Esophagus muscularis mucosa (tissue), 4 donors: ENCODE measurements around the gene DDR1. TPM values are rescaled to one million over a fixed set of nuclear protein-coding genes. Genes with fewer than 3 reads are reported as not detected.

Experiments used
- DNase-seq: peaks from one replicate; pipeline ENCODE4 v3.0.0-alpha.2; 2017; ENCODE audit errors: extremely low spot score
- H3K27ac ChIP-seq, 4 donors: fragments of 200-600 bp; sonication (generic); replicated peaks in 1 of 4; 1 replicate in 3 of 4; 2 replicates in 1 of 4; pipeline ENCODE4 v1.5.1; 2016 to 2019; ENCODE audit warnings: mild to moderate bottlenecking in 1 of 4
- H3K27me3 ChIP-seq, 4 donors: fragments of 200-600 bp; sonication (generic); one replicate each; pipeline versions ENCODE4 v1.5.1 to v1.6.0; 2016 to 2019
- H3K36me3 ChIP-seq, 4 donors: fragments of 200-600 bp; sonication (generic); one replicate each; pipeline ENCODE4 v1.5.1; 2016 to 2019
- H3K4me1 ChIP-seq, 4 donors: fragments of 200-600 bp; sonication (generic); one replicate each; pipeline ENCODE4 v1.5.1; 2016 to 2019
- H3K4me3 ChIP-seq, 4 donors: fragments of 200-600 bp; sonication (generic); 1 replicate in 2 of 4; 2 replicates in 2 of 4; pipeline ENCODE4 v1.5.1; 2016 to 2019; ENCODE audit warnings: mild to moderate bottlenecking in 4 of 4, moderate library complexity in 1 of 4
- H3K9me3 ChIP-seq, 4 donors: fragments of 200-600 bp; sonication (generic); 1 replicate in 3 of 4; 2 replicates in 1 of 4; pipeline ENCODE4 v1.5.1; 2016 to 2019
- CTCF ChIP-seq, 3 experiments: fragments of 200-600 bp in 2 of 3; fragments of 450-650 bp in 1 of 3; sonication (generic) in 2 of 3; IDR thresholded peaks; one replicate each; pipeline ENCODE4 v1.5.1; 2017 to 2019; ENCODE audit warnings: antibody characterized with exemption in 3 of 3, mild to moderate bottlenecking in 2 of 3, moderate library complexity in 1 of 3
- EP300 ChIP-seq: sonication (generic); formaldehyde crosslinking; IDR thresholded peaks from one replicate; pipeline ENCODE4 v1.6.1; 2017; ENCODE audit warnings: antibody characterized with exemption
- POLR2A ChIP-seq: fragments of 450-650 bp; IDR thresholded peaks from one replicate; pipeline ENCODE4 v1.6.1; 2017; ENCODE audit warnings: antibody characterized with exemption, moderate library complexity, mild to moderate bottlenecking, low read depth
- POLR2AphosphoS5 ChIP-seq, 2 donors: sonication (generic); formaldehyde crosslinking; IDR thresholded peaks; one replicate each; pipeline ENCODE4 v1.6.1; 2017; ENCODE audit warnings: antibody characterized with exemption in 2 of 2
- WGBS: methylation state at CpG from one replicate; pipeline ENCODE4 v1.1.5; 2018; 5-methylcytosine and 5-hydroxymethylcytosine counted together
- intact Hi-C: fragments of 100-400 bp; cut with DNase I; formaldehyde crosslinking; loops from one replicate; pipeline ENCODE4 v1.15.1; 2023
- total RNA-seq, 4 donors: library from RNA; depleted of rRNA; stranded (reverse); fragments of >200 nt; gene quantifications; one replicate each; pipeline versions ENCODE4 v1.1.0 to v1.2.1, GENCODE V29; 2016

Gene DDR1
- total RNA-seq, 4 donors from 2014 or later: 10.4 to 37.9 (median 23.3) TPM

GRCh38 chr6:30932665-30933365 lies 48.5 kb downstream of the DDR1 start:
- TF ChIP-seq CTCF (IDR thresholded peaks at IDR 0.05): no peak
- no peak for TF ChIP-seq POLR2A
- TF ChIP-seq POLR2AphosphoS5 (IDR thresholded peaks at IDR 0.05): no peak
- no peak for TF ChIP-seq EP300
- H3K4me1 ChIP-seq: no peaks in the 10 kb centered on the region
- no peak overlapping the region for H3K4me3 ChIP-seq
- peaks cover 0 to 9% (median 4%) of the 10 kb centered on the region in 4 donors for H3K9me3 ChIP-seq
- no peaks in the 10 kb centered on the region for H3K36me3 ChIP-seq
- no peak for DNase-seq
- H3K27me3 ChIP-seq: peaks cover 0 to 14% (median 0%) of the 10 kb centered on the region in 4 donors
- 86% methylated on average over 6 of the region's 6 CpGs for WGBS
- intact Hi-C loops: no loop called here
- H3K27ac ChIP-seq: no peak overlapping the region

DNA sequence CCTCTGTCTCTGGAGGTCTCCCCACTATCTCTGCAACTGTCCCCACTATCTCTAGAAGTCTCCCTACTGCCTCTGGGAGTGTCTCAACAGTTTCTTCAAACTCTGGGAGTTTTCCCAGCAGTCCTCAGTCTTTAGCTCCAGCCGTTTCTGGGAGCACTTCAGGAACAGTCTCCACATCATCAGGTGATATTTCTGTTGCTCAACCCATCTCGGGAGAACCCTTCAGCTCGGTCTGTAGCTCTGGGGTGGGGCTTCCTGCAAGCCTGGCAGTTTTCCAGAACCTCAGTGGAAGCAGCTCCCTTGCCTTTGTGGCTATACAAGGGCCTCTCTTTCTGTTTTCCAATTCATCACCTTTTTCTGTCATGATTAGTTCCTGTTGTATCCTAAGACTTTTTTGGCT lies 50.7 kb downstream of the DDR1 start:
- no peak overlapping the region for H3K4me3 ChIP-seq
- 35% methylated on average over 3 of the region's 3 CpGs for WGBS
- H3K4me1 ChIP-seq: peaks cover 0 to 10% (median 9%) of the 10 kb centered on the region in 4 donors
- no peak for TF ChIP-seq CTCF (IDR thresholded peaks at IDR 0.05)
- no peak for TF ChIP-seq EP300
- no peak for TF ChIP-seq POLR2A
- intact Hi-C loops: no loop called here
- H3K27ac ChIP-seq: no peak overlapping the region
- no peaks in the 10 kb centered on the region for H3K36me3 ChIP-seq
- no peak for DNase-seq
- peaks cover 0 to 26% (median 0%) of the 10 kb centered on the region in 4 donors for H3K27me3 ChIP-seq
- no peaks in the 10 kb centered on the region for H3K9me3 ChIP-seq

DNA sequence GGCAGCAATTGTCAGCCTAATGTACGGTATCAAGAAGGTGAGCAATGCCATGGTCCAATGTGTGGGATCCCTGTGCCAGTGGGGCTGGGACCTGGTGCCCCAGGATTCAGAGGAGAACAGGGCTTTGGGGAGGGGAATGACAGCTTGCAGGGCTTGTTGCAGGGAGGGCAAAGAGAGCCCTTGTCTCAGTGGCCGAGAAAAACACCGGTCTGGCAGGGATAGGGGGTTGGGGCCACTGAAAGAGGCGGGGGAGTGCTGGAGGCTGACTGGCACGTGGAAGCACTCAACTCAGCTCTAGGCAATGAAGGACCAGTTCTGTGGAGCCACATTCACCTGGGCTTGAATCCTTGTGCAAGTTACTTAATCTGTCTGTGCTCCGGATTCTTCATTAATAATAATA lies 52.9 kb downstream of the DDR1 start:
- 90% methylated on average over 6 of the region's 6 CpGs for WGBS
- Histone ChIP-seq H3K27me3 (peaks cover 0 to 43% (median 0%) of the 10 kb centered on the region in 4 donors), H3K4me1 (peaks cover 3 to 13% (median 10%) of the 10 kb centered on the region in 4 donors), H3K4me3 (no peak overlapping the region), H3K27ac (no peak overlapping the region), H3K9me3 (no peaks in the 10 kb centered on the region), H3K36me3 (no peaks in the 10 kb centered on the region)
- intact Hi-C loops: no loop called here
- TF ChIP-seq POLR2AphosphoS5 (IDR thresholded peaks at IDR 0.05) (no peak), CTCF (IDR thresholded peaks at IDR 0.05) (no peak), POLR2A (no peak), EP300 (no peak)
- no peak for DNase-seq

GRCh38 chr6:30938730-30939129 lies 54.4 kb downstream of the DDR1 start:
- DNase-seq: no peak
- Histone ChIP-seq H3K9me3 (no peaks in the 10 kb centered on the region), H3K27ac (no peak overlapping the region), H3K4me1 (peaks cover 10 to 22% (median 19%) of the 10 kb centered on the region in 4 donors), H3K4me3 (no peak overlapping the region), H3K36me3 (no peaks in the 10 kb centered on the region), H3K27me3 (peaks cover 0 to 55% (median 0%) of the 10 kb centered on the region in 4 donors)
- WGBS: 82% methylated on average over 3 of the region's 4 CpGs
- intact Hi-C loops: no loop called here
- TF ChIP-seq POLR2A (no peak), CTCF (IDR thresholded peaks at IDR 0.05) (no peak), EP300 (no peak)

DNA sequence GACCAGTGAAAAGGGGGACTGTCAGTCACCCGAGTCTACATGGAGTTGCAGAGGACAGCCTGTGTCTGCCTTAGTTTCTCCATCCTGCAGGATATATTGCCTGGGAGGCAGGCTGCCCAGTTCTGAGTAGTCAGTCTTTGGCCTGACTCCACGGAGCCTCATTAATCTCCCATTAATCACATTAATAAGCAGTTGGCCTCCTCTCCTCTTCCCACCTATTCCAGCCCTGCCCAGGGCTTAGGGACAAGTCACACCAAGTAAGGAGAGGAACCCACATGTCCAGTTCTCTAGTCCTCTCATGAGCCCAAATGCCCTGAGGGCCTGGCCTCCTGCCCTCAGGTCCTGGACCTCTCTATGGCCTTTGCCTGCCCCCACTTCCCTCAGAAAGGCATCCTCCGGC lies 55.2 kb downstream of the DDR1 start:
- Histone ChIP-seq H3K9me3 (no peaks in the 10 kb centered on the region), H3K27ac (no peak overlapping the region), H3K4me3 (no peak overlapping the region), H3K36me3 (no peaks in the 10 kb centered on the region), H3K27me3 (peaks cover 0 to 55% (median 0%) of the 10 kb centered on the region in 4 donors), H3K4me1 (peaks cover 10 to 22% (median 19%) of the 10 kb centered on the region in 4 donors)
- no peak for DNase-seq
- TF ChIP-seq POLR2A (no peak), CTCF (IDR thresholded peaks at IDR 0.05) (no peak), EP300 (no peak), POLR2AphosphoS5 (IDR thresholded peaks at IDR 0.05) (no peak)
- WGBS: 59% methylated on average over 3 of the region's 3 CpGs
- intact Hi-C loops: no loop called here
